Inflammatory macrophage treated with lipopolysaccharide for 1 hour (primary cell): ENCODE results near the gene VASP.
"Not testable (repeated sequence)": the region's sequence is repeated elsewhere in the genome, so short reads cannot be mapped to it uniquely, and the experiment has no call there.

Experiments used
- DNase-seq, 2 donors: peaks; one replicate each; pipeline ENCODE4 v3.0.0-alpha.2; 2020 to 2022

VASP gene

DNA sequence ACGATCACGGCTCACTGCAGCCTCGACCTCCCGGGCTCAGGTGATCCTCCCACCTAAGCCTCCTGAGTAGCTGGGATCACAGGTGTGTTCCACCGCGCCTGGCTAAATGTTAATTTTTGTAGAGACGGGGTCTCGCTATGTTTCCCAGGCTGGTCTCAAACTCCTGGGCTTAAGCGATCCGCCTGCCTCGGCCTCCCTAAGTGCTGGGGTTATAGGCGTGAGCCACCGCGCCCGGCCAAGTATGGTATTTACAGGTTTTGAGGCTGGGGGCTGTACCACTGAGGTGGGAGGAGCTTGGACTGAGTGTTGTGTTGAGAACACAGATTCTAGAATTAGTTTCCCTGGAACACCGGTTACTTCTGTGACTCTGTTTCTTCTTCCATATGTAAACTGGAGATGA, 9.5 kb upstream of the VASP start:
- DNase-seq = no peak

DNA sequence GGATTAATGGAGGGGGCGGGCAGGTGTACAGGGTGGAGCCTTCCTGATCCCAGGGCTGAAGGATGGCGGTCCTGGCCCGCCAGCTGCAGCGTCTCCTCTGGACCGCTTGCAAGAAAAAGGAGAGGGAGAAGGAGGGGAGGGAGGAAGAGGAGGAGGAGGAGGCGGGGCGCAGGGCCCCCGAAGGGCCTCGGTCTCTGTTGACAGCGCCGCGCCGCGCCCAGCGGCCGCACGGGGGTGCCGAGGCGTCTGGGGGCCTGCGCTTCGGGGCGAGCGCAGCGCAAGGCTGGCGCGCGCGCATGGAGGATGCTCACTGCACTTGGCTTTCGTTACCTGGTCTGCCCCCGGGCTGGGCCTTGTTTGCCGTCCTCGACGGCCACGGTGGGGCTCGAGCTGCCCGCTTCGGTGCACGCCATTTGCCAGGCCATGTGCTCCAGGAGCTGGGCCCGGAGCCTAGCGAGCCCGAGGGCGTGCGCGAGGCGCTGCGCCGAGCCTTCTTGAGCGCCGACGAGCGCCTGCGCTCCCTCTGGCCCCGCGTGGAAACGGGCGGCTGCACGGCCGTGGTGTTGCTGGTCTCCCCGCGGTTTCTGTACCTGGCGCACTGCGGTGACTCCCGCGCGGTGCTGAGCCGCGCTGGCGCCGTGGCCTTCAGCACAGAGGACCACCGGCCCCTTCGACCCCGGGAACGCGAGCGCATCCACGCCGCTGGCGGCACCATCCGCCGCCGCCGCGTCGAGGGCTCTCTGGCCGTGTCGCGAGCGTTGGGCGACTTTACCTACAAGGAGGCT, 8.7 kb upstream of the VASP start, which contains the start of gene PPM1N:
PPM1N (plus strand) TSS at position 33 of the 785 bp plus-strand sequence; CDS start at position 63, 30 bp downstream.
- DNase-seq = no peak

GRCh38 chr19:45499196-45500180, 7.8 kb upstream of the VASP start:
- DNase-seq = peak; percentile 52 to 64

GRCh38 chr19:45500918-45501729, 6.2 kb upstream of the VASP start:
- no peak for DNase-seq

DNA sequence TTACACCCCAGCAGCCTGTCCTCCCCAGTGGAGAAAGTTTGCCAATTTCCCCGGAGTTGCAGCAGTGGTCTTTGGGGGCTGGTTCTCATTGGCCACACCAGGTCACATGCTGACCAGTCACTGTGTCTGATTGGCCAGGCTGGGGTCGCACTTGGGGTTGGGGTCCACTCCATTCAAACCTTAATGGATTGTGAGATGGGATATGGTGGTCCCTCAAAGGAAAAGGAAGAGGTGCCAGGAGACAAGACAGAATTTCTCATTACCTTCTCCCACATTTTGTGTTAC, 5.6 kb upstream of the VASP start:
- DNase-seq = no peak

GRCh38 chr19:45502111-45502510, 5.2 kb upstream of the VASP start:
- peak; percentile 86 to 88 for DNase-seq

DNA sequence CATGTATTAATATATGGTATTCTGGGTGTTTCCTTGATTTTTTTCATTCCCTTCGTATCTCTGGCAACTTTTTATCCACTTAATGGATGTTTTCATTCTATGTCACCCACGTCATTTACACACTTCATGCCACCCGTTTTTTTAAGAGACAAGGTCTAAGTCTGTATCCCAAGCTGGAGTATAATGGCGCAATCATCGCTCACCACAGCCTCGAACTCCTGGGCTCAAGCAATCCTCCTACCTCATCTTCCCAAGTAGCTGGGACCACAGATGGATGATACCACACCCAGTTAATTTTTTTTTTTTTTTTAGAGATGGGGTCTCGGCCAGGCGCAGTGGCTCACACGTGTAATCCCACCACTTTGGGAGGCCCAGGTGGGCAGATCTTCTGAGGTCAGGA, 3.4 kb upstream of the VASP start:
- no peak for DNase-seq

DNA sequence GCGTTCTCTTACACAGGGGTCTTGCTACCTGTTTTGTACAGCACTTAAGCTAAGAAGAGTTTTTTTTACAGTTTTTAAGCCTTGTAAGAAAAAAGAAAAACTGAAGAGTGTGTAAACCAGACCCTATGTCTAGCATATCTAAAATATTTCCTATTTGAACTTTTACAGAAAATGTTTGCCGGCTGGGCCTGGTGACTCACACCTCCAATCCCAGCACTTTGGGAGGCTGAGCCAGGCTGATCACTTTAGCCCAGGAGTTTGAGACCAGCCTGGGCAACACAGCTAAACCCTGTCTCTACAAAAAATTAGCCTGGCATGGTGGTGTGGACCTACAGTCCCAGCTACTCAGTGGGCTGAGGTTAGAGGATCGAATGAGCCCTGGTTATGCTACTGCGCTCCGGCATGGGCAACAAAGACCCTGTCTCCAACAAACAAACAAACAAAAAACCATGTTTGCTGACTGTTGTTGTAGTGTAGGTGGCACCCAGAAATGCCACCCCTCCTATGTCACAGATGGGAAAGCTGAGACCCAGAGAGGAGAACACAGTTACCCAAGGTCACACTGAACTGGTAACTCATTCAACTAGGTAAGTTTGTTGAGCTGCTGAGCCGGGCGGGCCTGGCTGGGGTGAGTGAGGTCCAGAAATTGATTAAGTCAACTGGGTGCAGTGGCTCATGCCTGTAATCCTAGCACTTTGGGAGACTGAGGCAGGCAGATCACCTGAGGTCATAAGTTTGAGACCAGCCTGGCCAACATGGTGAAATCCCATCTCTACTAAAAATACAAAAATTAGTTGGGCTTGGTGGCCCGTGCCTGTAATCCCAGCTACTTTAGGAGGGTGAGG, 1.9 kb upstream of the VASP start:
- no peak for DNase-seq

- DNase-seq = no peak
Observed at GRCh38 chr19:45505996-45506245, 1.4 kb upstream of the VASP start.

DNA sequence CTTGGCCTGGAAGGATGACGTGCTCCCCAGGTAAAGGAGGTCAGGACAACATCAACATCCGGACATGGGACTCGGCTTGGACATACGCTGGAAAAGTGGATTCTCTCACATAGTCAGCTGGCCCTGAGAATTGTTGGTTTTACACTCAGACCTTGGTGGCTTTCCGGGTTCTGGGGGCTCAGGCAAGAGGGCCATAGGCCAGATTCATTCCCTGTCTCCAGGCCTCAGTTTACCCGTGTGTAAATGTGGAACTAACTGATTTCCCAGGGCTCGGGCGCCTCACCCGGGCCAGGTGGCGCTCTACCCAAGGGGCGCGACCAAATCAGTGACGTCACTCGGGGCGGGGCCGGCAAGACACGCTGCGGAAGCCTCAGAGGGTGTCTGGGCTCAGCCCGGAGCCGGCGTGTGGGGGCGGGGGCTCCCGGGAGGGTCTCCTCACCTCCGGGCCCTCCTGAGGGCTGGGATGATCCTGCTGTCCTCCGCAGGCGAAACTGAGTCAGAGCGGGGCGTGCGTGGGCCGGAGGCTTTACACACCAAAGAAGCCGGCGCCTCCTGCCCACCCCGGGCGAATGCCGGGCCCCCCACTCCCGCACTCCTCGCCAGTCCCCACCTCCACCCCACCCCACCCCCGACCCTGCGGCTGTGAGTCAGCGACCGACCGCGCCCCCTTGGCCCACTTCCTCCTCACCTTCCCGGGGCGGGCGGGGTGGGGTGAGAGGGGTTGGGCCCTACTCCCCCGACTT, 862 bp upstream of the VASP start:
- DNase-seq = peak; percentile 96 to 97

DNA sequence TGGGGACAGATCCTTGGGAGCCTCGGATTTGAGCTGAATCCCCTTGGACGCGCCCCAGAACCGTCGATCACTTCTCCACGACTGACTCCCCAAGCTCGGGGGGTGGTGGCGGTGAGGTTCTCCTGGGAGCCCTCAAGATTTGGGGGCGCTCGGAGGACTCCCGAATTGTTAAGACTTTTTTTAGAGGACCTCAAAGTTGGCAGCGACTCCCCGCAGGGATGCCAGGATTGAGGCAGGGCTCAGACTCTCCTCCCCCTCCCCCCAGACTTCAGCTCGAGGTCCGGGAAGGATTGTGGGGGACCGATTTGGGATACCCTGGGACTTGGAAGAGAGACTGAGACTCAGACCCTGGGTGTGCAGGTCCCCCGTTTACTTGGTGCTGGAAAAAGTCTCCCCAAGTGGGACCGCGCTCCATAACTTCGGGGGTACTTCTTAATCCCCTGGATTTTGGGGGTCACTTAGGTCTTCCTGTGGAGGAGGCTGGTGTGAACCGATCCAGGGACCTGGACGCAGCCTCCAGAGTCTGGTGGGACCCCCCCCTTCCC, 665 bp downstream of the VASP start:
- no peak for DNase-seq

DNA sequence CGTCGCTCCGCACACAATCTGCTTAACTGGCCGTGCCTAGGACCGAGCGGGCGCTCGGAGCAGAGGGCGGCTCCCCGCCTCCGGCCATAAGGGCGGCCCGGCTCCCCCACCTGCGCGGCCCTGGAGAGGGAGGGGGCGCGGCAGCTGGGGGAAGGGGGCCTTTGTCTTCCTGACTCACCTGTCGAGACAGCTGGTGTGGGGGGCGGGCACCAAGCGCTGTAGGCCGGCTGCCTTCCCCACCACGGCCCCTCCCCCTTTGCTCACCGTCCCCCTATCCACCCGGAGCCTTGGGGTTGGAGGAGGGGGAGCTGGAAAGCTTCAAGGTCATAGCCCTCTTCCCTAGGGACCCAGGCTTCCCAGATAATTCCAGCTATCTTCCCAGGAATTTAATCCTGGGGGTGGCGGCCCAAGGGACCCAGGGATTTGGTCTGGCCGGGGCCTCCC, 1.2 kb downstream of the VASP start:
- no peak for DNase-seq

DNA sequence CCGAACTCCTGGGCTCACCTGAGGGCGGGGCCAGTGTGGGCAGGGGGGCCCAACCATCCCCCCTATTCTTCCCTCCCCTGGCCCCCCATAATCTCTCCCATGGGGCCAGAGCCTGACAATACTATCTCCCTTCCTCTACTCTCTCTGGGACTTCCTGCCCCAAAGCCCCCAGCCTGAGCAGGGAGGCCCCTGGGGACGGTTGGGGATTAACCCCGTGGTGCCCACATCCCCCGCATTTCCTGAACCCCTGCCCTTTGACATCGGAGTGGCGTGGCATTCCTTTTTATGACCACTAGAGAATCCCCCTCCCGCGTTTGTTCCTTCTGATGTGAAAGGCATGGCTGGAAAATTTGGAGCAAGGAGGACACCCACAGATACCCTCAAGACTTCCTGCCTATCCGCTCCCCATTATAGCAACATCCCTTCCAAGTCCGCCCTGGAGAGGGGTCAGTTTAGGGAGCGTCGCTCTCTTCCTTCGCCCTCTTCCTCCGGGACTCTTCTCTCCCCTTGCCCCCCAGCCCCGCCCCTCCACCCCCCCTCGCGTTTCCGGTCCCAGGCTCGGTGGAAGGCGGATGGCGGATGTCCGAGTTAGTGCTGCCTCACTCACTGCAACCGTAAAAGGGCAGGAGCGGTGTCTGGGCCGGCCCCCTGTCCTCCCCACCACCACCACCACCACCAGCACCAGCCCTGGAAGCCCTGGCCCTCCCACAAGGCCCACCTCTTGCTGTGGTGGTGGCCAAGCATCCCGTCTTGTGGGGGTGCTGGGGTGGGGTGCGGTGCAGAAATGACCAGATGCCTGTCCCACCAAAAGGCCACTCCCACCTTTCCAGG, 1.8 kb downstream of the VASP start:
- peak; percentile 68 to 84 for DNase-seq

- no peak for DNase-seq
Observed at GRCh38 chr19:45509692-45510015, 2.4 kb downstream of the VASP start.

DNA sequence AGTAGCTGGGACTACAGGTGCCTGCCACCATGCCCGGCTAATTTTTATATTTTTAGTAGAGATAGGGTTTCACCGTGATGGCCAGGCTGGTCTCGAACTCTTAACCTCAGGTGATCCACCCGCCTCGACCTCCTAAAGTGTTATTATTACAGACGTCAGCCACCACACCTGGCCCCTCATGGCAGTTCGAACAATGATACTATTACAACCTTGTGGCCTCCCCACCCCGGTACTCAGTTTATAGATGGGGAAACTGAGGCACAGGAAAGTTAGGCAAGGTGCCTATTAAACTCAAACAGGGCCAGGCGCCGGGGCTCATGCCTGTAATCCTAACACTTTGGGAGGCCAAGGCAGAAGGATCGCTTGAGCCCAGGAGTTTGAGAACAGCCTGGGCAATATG, 3.1 kb downstream of the VASP start:
- not testable (repeated sequence) for DNase-seq

DNA sequence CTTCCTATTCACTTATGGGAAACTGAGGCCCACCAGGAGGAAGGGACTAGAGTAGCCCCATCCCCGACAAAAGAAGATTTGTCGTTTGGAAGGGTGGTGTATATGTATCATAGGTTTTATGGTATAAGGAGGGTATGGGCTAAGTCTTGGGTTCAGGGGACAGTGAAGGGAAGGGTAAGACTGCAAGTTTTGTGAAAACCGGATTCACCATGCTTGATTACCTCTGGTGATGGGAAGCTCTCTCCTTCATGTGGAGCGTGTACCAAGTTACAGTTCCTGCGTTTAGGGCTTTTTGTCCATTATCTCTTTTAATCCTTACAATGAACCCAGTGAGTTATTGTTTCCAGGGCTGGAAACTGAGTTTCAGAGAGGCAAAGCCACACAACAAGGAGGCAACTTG, 3.8 kb downstream of the VASP start:
- no peak for DNase-seq

DNA sequence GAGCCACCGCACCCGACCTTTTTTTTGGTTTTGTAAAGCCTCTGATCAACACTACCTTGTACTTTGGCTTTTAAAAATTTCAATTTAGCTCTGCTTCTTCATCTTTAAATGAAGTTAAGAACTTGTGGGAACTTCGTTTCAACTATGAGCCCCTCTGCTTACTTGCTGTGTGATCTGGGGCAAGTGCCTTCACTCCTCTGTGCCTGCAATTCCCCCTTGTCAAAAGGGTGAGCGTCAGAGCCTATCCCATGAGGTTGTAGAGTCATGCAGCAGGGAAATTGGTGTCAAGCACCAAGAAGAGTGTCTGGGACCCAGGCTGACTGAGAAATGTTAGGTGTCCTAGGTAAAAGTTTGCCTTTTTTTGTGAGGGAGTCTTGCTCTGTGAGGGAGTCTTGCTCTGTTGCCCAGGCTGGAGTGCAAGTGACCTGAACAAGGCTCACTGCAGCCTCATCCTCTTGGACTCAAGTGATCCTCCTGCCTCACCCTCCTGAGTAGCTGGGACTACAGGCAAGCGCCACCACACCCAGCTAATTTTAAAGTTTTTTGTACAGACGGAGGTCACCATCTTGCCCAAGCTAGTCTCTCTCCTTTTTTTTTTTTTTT, 5.7 kb downstream of the VASP start:
- DNase-seq = no peak

- DNase-seq = peak in 1 of 2 donors; percentile 48
Observed at GRCh38 chr19:45514376-45515051, 7.2 kb downstream of the VASP start.

DNA sequence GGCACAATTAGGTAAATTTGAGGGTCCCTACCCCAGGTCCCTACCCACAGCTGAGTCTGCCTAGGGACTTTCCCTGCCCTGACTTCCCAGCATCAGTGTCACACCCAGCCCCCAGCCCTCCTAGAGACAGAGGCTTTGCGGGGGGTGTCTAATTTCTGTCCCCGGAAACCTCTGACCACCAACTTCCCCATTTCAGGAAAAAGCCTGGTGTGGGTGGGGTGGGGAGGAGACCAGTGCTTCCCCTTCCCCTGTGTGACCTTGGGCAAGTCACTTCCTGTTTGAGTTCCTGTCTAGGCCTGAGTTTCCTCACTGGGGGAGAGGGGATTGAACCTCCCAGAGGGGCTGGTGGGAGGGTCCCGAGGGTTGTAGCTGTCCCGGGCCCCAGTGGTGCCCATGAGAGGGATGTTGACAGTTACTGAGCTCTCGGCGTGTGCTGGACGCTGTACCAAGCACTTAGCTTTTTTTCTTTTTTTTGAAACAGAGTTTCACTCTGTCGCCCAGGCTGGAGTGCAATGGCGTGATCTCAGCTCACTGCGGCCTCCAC, 7.9 kb downstream of the VASP start:
- DNase-seq = peak; percentile 97 to 99
